GM21367 (cell line): ENCODE measurements around the gene WWC1.
"Not testable (repeated sequence)": the region's sequence is repeated elsewhere in the genome, so short reads cannot be mapped to it uniquely, and the experiment has no call there.

Experiments used
- ATAC-seq: cut with Tn5 transposase; IDR thresholded peaks from one replicate; pipeline ENCODE4 v1.9.1; 2021; ENCODE audit not compliant: unreplicated experiment

The WWC1 gene

DNA sequence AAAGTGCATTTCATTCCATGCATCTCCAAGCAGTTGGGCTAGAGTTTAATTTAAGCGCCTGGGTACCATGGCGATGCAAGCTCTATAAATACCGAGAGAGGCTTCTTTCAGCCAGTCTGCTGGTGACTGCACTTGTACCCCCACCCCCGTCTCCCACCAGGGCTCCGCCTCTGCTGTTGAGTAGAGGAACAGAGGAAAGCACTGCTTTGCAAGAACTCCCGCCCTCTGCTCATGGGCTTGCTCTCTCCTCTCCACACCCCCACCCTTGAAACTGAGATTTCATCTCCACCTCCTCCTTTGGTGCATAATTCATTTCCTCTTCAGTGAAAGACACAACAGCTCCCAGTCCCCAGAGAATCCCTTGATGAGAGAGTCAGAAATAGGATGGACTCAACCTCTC is 5.1 kb upstream of the WWC1 start:
- no peak for ATAC-seq

DNA sequence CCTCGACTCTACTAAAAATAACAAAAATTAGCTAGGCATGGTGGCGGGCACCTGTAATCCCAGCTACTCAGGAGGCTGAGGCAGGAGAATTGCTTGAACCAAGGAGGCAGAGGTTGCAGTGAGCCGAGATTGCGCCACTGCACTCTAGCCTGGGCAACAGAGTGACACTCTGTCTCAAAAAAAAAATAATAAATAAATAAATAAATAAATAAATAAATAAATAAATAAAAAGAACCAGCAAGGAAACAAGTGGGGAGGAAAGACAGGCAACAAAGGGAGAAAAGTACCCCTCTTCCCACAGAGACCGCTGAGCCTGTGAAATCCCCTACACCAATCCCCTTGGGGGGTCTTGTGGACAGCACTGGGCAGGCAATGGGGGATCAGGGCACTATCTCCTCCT is 4.6 kb upstream of the WWC1 start:
- ATAC-seq: not testable (repeated sequence)

DNA sequence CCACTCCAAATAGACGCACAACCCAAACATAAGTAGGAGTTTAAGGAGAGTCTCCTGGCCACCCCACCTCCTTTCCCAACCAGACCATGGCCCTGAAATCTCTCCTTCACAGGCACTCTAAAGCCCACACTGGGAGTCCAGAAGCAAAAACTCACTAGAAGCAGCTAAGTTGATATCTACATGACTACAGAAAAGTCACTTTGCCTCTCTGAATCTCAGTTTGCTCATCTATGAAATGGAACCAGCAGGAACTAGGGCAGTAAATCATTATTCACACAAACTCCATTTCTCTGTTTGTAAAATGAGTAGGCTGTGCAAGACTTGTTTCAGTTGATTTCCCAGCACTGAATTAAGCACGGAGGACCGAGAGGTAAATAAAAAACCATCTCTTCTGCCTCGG is 4.1 kb upstream of the WWC1 start:
- ATAC-seq: no peak

DNA sequence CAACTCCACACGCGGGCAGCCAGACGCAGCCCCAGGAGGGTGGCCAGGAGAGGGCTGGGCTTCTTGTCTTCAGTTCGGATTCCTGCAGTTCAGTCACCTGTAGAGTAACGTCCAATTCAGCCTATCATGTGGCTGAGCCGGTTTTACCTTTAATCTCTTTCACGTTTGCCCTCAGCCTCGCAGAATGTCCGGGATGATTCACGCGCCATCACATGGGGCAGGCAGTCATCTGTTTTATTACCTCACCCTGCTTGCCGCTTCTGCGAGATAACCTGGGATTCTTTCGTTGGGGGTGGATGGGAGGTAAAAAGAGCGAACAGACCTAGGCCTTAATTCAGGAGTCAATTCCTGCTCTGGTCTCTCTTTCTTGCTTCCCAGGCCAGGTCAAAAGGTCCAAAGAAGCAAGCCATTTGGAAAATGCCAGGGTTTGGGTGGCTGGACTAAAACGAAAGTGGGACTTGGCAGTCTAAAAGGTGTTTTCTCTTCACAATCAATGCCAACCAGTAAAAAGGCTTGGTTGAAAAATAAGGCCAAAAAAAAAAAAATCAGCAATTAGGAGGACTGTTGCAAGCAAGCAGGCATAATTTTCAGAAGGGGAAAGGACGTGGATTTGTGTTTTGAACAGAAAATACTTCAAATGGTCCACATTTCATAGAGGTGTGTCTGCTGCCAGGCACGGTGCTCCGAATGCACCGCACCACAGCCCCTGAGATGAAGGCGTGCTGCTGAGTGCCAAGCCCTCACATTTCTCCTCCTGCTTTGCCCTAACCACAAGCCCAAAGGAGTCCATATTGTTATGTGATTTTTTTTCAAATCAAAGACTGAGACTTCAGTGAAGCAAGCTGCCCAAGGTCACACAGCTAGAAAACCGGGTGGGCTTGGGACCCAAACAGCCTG is 2.8 kb upstream of the WWC1 start:
- no peak for ATAC-seq

GRCh38 chr5:168290902-168291341 is 523 bp upstream of the WWC1 start:
- ATAC-seq: no peak

GRCh38 chr5:168291964-168292785 is 730 bp downstream of the WWC1 start:
- no peak for ATAC-seq

GRCh38 chr5:168292786-168293696 is 1.6 kb downstream of the WWC1 start:
- no peak for ATAC-seq

- ATAC-seq: no peak
These were observed 4.2 kb downstream of the WWC1 start for GRCh38 chr5:168295574-168296201.

DNA sequence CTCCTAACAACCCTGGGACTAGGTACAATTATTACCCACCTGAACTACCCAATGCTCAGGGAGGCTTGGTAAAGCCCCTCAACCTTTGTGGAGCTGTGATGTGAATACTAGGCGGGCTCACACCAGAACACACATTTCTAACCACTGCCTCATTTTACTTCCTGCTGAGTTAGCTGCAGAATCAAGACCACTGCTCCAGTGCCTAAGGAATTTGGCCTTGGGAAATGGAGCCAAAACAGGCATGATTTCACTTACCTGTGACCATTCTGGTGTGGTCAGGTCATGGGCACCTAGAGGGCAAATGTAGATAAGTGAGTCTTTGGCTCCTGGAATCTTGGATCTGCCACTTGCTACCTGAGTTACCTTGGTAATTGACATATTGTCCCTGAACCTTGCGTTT is 5.2 kb downstream of the WWC1 start:
- no peak for ATAC-seq

GRCh38 chr5:168298949-168299348 is 7.5 kb downstream of the WWC1 start:
- ATAC-seq: no peak

DNA sequence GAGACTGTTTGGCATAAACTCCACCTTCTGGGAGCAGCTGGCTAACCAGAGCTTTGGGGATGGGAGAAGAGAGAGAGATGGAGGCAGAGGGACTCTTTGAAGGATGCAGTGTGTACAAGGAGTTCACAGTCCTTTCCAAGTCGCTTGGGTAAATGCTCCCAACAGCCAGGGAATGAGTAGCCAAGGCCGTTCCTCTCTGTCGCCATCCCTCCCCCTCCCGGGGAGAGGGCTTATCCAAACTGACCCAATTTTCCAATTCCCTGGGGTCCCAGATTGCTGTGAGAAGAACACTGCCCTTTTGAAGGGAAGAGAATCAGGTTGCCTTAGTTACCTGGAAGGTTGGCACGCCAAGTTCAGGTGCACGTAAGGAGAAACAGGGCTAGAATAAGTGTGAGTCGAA is 7.9 kb downstream of the WWC1 start:
- ATAC-seq: no peak

GRCh38 chr5:168300326-168301182 is 9.1 kb downstream of the WWC1 start:
- no peak for ATAC-seq

GRCh38 chr5:168301593-168302390 is 10.3 kb downstream of the WWC1 start:
- ATAC-seq: no peak

- ATAC-seq: no peak
These were observed 11.3 kb downstream of the WWC1 start for GRCh38 chr5:168302785-168303184.

DNA sequence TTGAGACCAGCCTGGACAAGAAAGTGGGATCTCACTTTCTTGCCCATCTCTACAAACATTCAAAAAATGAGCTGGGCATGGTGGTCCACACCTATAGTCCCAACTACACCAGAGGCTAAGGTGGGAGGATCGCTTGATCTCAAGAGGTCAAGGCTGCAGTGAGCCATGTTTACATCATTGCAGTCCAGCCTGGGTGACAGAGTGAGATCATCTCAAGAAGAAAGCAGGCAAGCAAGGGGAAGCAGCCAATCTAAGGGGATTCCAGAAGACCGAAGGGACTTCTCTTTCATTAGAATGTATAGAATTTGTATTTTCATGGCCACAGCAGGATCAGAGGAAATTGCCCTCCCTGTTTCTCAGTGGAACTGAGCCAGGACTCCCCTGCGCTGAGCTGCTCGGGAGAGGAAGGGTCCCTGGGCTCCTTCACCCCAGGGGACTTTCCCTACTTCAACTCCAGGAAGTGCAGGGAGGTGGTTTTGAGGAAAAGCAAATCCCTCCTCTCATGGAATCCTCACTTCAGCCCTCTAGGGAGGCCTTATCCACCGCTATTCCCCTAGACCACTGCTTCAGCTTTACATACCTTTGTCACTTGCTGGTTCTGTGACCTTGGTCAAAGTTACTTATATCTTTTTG is 12.1 kb downstream of the WWC1 start:
- ATAC-seq: no peak

- ATAC-seq: no peak
These were observed 12.9 kb downstream of the WWC1 start for GRCh38 chr5:168304349-168304748.

DNA sequence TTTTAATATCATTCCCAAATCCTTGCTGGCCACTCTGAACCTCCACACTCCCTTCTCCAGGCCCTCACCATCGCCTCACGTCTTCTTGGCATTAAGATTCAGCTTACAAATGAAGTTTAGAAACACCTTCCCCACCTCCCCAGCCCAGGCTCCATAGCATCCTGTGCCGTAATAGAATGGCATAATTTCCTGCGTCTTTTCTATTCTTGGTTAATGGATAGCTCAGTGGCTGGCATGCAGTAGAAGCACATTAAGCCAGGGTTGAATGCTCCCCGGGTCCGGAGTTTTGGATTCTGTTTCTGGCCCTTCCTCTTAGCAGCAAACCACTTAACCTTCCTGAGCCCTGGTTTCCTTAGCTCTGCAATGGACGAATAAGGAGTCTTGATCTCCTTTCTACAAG is 13.8 kb downstream of the WWC1 start:
- ATAC-seq: no peak

- no peak for ATAC-seq
These were observed 15.6 kb downstream of the WWC1 start for GRCh38 chr5:168307022-168307421.
